ENCODE measurements around the gene SLC6A12.

GRCh38 chr12:252636-253035 is 38.7 kb upstream of the SLC6A12 start:
- no peak for TF ChIP-seq CTCF (IDR thresholded peaks at IDR 0.05 in 4 of 5, conservative IDR thresholded peaks at IDR 0.05 in 1 of 5)
- TF ChIP-seq POLR2A (IDR thresholded peaks at IDR 0.05), result no peak

Measured in gastrocnemius medialis (tissue), 4 donors.